IPS-18c (cell line): ENCODE results near the gene LCNL1.

Experiments
- H3K4me3 ChIP-seq: 2 replicates; pipeline ENCODE4 v1.7.0; 2013; ENCODE audit warnings: low read depth, mild to moderate bottlenecking, low read length, moderate library complexity; ENCODE audit not compliant: insufficient read depth
- H3K9me3 ChIP-seq: one replicate; pipeline ENCODE4 v1.6.1; 2013; ENCODE audit warnings: mild to moderate bottlenecking, low read length, moderate library complexity; ENCODE audit not compliant: control insufficient read depth, insufficient read depth

The LCNL1 gene

DNA sequence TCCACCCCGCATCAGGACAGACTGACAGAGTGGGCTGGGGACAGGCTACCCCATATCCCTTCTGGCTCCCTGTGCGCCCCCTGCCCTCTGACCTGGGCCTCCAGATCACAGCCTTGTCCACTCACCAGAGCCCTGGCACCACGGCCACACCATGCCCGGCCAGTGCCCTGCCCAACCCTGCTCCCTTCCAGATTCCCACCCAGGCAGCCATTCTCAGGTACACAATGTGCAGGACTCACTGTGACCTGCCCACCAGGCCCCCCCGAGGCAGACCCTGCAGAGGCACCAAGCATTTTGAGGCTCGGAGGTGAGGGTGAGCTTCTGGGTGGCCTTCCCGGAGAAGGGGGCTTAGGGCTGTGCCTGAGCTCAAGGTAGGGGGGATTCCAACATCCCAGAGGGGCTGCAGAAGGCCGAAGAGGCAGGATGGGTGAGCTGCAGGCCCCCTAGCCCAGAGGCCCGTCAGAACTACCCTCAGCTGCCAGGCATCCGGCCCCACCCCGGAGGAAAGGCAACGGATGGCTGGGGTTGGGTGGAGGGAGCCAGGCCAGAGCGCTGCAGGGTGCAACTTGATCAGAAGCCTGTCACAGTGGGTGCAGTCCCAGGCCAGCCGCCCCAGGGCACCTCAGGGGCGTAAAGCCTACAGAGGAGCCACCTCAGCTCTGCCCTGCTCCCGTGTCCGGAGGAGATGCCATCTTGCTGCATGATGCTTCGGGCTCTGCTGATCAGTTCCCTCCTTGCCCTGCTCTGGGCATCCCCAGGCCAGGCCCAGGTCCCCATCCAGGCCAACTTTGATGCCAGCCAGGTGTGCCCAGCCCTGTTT lies at the start of gene LCNL1:
LCNL1 (plus strand) TSS at position 762 of the 820 bp plus-strand sequence. CDS start 594 bp downstream, outside the sequence.
- H3K4me3 ChIP-seq: no peak within 1 kb of the TSS
- H3K9me3 ChIP-seq: no peaks in the 10 kb centered on the region

DNA sequence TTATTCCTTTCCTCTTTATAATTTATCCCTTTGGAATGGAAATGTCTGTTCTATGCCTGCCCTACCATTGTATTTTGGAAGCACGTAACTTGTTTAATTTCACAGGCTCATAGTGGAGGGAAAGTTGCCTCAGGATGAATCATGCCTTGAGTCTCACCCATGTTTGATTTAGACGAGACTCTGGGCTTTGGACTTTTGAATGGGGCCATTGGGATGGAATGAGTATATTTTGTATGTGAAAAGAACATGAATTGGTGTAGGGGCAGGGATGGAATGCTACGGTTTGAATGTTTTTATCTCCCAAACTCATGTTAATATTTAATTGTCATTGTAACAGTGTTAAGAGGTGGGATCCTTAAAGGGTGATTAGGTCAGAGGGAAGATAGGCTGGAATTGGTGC lies 48.5 kb upstream of the LCNL1 start:
- Histone ChIP-seq H3K9me3 (no peaks in the 10 kb centered on the region), H3K4me3 (no peak overlapping the region; the same call in 1 of the 2 replicates)

DNA sequence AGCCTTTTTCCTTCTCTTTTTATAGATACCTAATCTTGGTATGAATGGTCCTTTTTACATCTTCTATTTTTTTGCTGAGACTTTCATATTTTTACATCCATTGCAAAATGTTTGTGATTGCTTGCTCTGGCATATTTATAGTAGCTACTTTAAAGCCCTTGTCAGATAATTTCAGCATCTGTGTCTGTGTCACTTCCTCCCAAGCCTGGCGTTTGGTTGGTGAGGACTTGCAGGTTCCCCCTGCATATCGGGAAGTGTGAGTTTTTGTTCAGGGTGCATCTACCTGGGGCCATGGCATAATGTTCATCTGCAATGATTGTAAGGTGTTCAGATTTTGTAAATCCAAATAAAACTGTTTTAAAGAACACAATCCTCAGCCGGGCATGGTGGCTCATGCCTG lies 47.1 kb upstream of the LCNL1 start:
- H3K9me3 ChIP-seq: no peaks in the 10 kb centered on the region

GRCh38 chr9:136936645-136937170 lies 46.1 kb upstream of the LCNL1 start:
- no peaks in the 10 kb centered on the region for H3K9me3 ChIP-seq
- no peak overlapping the region for H3K4me3 ChIP-seq

More for the DNA sequence above, 47.1 kb upstream of the LCNL1 start:
- H3K4me3 ChIP-seq: no peak overlapping the region

DNA sequence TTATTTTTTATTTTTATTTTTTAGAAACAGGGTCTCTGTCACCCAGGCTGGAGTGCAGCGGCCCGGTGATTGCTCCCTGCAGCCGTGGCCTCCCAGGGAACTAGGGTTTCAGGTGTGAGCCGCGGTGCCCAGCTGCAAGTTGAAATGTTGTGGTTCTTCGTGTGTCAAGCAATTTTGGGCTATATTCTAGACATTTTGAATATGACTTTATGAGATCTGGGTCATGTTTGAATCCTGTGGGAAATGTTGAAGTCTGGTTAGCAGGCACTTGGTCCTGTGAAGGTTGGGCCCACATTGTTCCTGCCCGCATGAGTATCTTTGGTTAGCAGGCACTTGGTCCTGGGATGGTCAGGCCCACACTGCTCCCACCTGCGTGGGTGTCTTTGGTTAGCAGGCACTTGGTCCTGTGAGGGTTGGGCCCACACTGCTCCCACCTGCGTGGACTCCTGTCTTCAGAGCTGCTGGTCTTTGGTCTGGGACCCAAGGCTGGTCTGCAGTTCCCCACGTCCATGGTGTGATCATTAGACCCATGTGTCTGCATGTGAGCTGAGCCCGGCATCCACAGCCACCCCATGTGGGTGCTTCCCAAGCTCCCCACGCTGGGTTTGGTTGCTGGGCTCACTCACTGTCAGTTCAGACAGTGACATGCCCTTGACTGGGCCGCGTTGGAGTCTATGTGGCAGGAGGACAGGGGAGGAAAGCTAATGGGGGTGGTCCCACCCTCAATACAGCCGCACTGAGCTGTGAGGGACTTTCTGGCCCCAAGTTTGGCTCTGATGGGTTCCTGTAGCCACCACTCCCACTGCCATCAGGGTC lies 45.4 kb upstream of the LCNL1 start:
- Histone ChIP-seq H3K4me3 (no peak overlapping the region), H3K9me3 (no peaks in the 10 kb centered on the region)

DNA sequence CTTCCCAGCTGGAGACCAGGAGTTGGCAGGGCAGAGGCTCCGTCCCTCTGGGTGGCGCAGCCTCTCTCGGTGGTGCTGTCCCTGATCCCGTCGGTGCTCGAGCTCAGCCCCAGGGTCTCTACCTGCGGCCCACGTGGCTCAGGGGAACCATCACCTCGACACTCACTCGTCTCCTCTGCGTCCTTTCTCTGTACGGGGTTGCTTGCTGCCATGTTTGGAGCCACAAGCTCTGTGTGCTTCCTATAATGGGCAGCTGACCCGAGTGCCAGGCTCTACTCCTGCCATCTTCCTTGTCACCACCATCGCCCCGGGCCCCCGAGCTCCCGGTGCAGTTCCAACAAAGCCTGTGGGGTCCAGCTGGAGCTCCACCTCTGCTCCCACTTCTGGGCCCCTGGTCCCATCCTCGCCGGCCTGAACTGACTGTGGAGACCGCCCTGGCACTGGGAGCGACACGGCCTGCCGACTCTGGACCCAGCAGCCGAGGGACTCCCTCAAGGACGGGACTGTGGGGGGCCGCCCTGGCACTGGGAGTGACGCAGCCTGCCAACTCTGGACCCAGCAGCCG lies 43.3 kb upstream of the LCNL1 start:
- no peaks in the 10 kb centered on the region for H3K9me3 ChIP-seq
- no peak overlapping the region for H3K4me3 ChIP-seq

- Histone ChIP-seq H3K9me3 (peaks cover 2% of the 10 kb centered on the region), H3K4me3 (no peak overlapping the region)
Measured at GRCh38 chr9:136939996-136940525, 42.7 kb upstream of the LCNL1 start.

DNA sequence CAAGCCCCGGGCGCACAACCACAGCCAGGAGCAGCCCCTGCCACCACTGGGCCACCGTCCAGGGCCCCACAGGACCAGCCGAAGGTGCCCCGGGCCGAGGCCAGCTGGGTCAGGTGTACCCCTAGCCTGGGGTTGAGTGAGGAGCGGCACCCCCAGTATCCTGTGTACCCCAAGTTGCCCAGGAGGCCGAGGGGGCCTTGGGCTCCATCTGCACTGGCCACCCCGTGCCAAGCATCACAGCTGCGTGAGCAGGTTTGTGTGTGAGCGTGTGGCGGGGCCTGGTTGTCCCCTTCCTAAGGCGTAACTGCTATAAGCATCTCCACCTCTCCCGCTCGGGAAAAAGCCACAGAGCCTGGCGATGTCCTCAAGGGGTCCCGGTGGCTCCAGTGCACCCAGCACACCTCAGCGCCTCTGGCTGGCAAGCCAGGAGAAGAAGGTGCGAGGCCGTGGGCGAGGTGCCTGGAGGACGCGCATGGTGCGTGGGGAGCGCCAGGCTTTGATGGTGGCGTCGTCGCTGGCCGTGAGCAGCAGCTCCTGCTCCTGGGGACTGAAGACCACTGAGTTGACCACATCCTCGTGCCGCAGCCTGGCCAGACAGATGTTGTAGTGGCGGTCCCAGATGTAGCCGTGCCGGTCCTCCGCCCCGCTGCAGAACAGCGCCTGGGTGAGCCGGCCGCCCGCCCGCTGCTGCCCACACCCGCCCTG lies 42.1 kb upstream of the LCNL1 start:
- Histone ChIP-seq H3K9me3 (peaks cover 2% of the 10 kb centered on the region), H3K4me3 (no peak overlapping the region)

DNA sequence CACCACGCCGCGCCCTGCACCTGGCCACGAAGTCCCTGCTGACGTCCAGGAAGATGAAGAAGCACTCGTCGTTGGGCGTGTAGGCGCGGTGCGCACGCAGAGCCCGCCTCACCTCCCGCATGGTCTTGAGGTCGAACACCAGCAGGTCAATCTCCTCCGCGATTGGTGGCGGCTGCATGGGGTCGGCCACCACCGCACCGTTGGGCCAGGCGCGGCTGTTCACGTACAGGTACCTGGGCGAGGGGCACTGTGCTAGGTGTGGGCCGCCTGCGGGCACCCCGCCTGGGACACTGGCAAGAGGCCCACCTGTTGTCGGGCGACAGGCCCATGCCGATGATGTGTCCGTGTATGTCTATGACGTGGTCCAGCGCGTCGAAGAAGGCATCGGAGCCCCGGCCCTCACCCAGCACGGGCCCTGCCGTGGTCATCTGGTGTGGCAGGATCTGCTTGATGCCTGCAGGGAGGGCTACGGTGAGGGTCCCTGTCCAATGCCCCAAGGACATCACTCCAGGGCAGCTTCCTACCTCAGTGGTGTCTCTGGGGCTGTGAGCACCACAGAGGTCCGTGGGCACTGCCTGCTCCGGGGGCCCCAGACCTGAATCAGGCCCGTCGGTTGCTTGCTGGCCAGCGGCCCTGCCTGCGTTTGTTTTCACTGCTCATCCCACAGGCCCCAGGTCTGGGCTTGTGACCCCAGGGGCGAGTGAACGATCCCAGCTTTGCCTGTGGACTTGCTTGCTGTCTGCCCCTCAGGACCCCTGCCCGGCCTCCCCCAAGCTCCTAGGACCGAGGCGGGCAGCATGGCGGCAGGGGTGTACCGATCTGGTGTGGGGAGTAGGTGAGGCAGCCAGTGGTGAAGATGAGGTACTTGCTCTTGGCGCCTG lies 41.3 kb upstream of the LCNL1 start:
- no peak overlapping the region for H3K4me3 ChIP-seq
- H3K9me3 ChIP-seq: peaks cover 2% of the 10 kb centered on the region

GRCh38 chr9:136942112-136942880 lies 40.5 kb upstream of the LCNL1 start:
- Histone ChIP-seq H3K9me3 (peaks cover 2% of the 10 kb centered on the region), H3K4me3 (no peak overlapping the region)

- H3K4me3 ChIP-seq: no peak overlapping the region
Measured at GRCh38 chr9:136942881-136943230, 39.9 kb upstream of the LCNL1 start.

DNA sequence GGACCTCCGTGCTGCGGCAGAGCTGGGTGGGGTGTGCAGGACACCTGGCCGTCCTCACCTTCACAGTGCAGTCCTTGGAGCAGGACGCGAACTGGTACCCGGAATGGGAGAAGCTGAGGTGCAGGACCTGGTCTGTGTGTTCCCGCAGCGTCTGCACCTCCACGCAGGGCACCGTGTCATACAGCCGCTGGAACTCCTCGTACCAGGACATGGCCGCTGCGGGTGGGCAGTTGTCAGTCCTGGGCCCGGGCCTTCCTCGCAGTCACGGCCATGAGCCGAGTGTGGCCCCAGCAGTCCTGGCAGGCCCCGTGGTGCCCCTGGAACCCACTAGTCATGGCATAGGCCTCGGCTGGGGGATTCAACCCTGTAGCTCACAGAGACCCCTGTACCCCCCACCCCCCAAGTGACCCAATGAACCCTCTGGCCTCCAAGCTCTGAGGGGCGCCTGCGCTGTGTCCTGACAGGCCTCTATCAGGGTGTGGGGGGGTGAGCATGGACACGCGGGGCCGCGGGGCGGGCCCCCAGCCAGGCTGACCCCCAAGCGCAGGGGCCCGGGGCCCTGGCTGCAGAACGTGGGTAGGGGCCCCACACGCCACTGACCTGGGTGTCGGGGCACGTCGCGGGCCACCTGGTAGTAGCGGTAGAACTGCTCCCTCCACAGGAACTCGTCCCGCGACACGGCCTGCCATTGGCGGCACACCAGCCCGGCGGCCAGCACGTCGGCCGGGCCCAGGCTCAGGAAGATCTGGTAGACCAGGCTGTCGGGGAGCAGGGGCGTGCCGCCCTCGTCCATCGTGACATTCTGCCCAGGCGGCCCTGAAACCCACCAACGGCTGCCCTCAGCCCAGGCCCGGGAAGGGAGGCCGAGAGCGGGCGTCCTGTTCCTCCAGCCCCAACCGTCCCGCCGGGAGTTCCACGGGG lies 39.2 kb upstream of the LCNL1 start:
- Histone ChIP-seq H3K9me3 (peaks cover 2% of the 10 kb centered on the region), H3K4me3 (peak overlapping the region; percentile 80)

More at GRCh38 chr9:136942881-136943230, 39.9 kb upstream of the LCNL1 start:
- peaks cover 2% of the 10 kb centered on the region for H3K9me3 ChIP-seq

DNA sequence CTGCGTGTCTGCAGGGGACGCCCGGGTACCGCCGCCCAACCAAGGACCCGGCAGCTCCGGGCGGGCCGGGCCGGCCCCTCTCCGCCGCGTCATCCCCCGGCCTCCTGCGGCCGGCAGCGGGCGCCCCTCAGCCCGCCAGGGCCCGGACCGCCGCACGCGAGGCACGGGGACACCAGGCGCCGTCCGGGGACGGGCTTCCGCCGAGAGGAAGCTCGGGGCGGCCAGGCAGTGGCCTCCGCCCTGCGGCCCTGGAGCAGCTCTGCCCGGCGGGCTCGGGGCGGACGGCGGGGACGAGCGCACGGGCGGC lies 38.6 kb upstream of the LCNL1 start:
- H3K4me3 ChIP-seq: peak overlapping the region; percentile 80

GRCh38 chr9:136944519-136945332 lies 38.1 kb upstream of the LCNL1 start, which contains the start of the genes C8G and FBXW5:
C8G (plus strand) TSS chr9:136945243; CDS start chr9:136945321, 78 bp downstream.
FBXW5 (minus strand) TSS chr9:136944738; CDS start chr9:136944083, 655 bp downstream.
- Histone ChIP-seq H3K4me3 (peak within 1 kb of the TSS; percentile 80), H3K9me3 (peaks cover 2% of the 10 kb centered on the region)

More for the DNA sequence above, 38.6 kb upstream of the LCNL1 start:
- peaks cover 2% of the 10 kb centered on the region for H3K9me3 ChIP-seq
